Midbrain (tissue), 1 donor: ENCODE data around the gene TEX19.
A peak's percentile ranks its signal among the peaks of the same experiment; 100 is the strongest.

Experiments
- DNase-seq: peaks from one replicate; lab custom pipeline; 2025; lab: John Stamatoyannopoulos, UW

The TEX19 gene

DNA sequence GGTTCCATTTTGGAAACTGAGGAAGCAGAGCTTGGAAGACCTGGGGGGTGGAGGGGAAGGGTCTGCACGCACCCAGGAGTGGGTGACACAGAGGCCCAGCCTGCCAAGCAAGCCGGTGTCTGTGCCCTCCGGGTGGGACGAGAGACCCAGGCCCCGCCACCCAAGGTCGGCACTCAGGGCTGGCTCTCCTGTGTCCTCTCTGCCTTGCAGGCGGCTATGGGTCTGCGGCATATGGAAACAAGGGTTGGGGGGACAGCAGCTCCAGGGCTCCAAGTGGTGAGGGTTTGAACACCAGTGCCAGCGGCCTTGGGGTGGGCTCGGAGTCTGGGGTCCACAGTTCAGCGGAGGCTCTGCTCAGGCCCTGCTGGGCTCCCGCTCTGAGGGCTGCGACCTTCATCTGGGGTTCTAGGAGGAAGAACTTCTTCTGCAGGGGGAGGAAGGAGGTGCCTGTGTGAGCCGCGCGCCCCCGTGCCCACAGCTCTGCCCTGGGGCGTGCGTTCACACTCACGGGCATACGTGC is 37.0 kb upstream of the TEX19 start:
- no peak for DNase-seq

DNA sequence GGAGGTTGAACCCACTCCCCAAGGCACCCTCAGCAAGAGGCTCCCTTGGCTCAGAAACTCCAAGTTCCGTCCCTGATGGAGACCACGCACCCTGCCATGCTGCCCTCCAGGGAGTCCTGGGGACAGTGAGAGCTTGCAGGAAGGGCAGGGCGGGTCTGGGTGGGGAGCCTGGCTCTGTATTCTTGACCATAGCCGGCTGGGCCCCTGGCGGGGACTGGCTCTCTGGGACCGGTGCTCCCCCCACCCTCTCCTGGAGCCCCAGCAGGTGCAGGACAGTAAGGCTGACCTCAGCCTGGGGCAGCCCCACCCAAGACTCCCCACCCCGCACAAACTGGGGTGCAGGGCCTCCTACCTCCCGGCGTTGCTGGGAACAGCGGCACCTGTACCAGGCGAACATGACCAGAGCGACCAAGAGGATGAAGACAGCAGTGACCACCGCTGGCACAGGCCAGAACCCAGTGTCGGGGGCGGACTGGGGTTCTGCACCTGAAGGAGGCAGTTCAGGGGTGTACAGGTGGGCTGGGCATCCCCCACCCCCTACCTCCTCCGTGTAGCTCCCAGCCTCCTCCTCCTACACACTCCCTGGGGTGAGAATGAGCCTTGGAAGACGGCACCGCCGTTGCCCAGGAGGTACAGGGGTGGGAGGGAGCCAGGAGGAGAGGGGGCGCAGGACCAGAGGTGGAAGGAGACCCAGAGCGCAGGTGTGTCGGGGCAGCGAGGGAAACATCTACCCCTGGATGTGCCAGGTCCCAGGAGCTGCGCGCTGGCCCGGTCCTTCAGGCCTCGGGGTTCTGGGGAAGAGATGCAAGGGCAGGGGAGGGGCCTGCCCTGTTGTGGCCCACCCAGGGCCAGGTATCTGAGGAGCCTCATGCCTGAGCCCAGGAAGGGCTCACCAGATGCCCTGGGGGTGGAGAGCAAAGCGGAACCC is 36.3 kb upstream of the TEX19 start:
- no peak for DNase-seq

DNA sequence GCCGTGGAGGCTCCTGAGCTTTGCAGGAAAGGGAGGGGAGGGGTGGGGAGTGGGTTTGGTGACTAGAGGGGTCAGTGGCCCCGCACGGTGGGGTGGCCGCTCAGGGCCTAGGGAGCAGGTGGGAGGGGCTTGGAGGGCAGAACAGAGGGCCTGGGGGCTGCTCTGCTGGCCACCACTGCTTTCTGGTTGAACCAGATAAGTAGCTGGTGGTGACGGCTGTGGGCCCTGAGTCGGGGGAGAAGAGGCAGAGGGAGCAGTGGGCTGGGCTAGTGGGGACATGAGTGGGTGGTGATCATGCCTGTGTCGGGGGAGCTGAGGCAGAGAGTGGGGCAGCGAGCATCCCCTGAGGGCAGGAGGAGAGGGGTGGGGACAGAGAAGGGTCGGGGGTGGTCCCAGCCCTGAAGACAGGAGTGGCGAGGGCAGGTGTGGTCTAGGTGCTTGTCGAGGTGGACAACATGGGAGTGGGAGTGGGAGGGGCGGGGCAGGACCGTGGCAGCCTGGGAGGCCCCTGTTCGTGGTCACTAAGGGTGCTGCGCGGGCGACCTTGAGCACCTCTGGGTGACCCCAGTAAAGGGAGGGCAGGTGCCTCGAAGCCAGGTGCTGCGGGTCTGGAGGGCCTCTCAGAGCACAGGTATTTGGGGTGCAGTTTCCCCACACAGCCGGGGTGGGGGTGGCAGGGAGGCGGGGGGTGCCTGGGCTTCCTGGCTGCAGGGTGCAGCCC is 35.4 kb upstream of the TEX19 start:
- no peak for DNase-seq

DNA sequence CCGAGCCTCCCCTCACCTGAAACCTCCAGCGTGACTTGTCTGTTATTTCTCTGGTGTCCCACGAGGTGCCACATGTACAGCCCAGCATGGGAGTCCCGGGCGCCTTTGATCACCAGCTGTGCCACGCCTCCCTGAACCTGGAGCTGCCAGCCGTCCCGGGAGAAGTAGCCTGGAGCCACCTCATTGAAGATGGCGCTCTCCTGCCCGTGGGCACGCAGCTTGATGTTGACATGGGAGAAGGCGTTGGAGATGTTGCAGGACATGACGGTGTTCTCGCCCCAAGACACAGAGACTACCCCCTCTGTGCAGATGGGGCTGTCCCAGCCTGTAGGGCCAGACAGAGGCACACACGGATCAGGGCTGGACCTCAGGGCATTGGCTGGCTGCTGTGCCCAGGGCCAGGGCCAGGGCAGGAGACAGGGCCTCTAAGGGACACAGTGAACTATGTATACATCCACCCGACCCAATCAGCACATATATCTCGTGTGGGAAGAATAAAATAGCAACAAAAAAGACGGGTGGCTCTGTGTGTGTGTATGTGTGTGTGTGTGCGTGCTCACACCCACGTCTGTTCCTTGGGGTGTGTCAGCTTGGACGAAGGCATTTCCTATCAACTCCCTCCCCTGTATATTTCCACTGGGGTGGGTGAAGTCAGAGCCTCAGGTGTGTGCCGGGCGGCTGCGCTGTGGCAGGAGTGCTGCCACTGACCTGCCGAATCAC is 34.3 kb upstream of the TEX19 start:
- DNase-seq: no peak

DNA sequence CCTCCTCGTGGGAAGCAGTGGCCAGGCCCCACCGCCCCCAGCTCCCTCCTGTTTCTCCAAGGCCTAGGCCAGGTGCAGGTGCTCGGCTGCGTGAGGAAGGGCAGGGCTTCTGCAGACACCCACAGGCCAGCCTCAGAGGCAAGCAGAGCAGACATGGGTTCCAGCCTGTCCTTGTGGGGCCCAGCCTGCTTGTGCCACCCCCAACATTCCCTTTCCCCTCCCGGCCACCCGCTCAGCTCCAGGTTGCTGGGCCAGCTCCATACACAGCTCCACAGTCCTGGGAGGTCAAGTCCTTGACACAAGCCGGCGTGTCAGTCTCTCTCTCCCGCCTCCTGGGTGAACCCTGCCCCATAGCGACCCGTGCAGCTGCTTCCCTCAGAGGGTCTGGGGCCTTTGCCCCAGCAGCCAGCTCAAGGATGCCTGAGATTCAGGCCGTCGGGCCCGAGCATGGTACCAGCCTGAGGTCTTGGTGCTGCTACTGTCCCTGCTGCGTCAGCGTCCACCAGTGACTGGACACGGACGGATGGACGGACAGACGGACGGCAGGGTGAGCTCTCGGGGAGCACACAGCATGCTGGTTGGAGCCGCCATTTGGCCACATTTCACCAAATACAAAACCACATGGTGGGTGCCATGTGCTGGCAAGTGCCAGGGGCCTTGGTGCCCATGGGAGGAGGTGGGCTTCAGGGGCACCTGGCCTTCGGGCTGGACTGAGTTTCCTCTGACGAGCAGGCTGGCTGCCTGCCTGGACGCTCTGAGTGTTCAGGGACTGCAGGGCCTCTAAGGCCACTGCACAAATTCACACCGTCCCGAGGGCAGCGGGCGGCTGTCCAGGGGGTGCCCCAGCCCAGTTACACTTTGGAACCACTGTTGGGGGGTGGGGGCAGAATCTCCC is 33.5 kb upstream of the TEX19 start:
- no peak for DNase-seq

DNA sequence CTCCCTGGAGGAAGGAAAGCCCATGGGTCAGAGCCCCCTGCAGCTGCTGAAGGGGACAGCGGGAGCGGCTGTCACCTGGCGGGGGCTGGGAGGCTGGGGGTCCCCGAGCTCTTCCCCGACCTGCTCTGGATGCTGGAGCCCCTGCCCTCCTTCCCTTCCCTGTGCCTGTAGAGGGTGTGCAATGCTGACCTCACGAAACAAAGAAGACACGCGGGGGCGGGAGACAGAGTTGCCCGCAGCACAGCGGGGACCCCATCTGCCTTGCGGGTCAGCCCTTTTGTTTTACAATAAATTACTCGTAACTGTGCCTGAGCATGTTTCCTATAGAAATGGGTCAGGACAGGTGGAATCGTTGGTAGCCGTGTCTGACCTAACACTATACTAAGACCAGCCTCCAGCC is 31.8 kb upstream of the TEX19 start:
- no peak for DNase-seq

DNA sequence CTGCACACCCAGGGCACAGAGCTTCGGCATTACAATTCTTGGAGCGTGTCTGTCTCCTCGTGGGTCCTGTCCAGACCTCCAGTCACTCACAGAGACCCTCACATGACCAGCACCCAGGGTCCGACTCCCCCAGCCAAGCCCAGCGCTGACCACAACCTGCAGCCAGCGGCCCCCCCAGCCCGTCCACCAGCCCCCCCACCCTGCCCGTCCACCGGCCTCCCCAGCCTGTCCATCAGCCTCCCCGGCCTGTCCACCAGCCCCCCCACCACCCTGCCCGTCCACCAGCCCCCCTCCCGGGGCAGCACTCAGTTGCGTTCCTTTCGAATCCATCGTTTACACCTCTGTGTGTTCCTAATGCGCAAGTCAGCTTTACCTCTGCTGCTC is 31.3 kb upstream of the TEX19 start:
- DNase-seq: no peak

DNA sequence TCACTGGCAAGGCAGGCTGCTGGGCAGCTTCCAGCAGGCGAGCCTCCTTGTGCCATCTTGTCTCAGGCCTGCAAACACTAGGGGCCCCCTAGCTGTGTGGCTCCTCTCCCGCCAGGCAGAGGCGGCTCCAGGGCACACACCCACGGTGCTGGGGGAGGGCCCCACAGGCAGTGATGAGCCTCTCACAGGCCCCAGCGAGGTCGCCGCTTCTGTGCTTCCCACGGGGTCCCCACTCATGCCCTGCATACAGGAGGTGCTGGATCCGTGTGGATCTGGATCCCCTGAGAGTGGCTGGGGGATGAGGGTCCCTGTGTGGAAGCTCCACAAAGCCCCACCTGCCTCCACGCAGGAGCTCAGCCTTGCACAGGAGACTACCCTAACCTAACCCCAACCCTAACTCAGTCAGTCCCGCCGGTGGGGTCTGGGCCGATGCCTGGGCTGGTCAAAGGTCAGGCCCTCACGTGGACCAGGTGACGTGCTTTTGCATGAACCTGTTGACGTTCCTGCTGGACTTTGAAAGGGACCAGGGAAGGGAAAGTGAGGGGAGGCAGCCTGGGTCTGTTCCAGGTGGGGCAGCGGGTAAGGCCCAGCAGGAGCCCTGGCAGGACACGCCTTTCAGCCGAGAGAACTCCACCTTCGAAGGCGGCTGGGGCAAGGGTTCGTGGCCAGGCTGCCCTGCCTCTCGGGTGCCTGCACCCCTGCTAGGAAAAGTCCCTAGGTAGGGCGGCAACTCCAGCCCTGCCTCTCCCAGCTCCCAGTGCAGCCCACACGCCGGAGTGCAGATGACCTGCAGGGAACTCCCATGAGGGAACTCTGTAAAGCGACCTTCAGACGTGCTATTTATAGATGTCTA is 30.7 kb upstream of the TEX19 start:
- no peak for DNase-seq

DNA sequence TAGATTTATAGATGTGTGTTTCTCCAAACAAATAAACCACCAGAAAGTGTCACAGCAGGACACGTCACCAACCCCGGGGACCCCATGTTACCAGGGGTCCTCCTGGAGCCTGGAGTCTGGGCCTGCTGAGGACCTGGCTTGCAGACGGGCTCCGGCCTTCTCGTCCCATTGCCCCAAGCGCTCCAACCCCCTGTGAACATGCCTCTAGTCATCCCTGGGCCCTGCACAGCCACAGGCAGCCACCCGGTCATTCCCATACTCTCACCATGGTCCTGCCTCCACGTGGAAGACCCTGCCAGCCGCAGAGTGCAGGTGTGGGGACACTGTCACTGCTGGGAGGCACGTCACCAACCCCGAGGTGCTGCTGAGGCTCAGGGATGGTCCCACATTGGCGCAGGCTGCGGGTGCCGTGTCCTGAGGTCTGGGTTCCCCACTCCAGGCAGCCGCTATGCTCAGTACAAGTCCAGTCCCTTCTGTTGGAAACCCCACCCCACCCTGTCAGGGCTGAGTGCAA is 30.0 kb upstream of the TEX19 start:
- DNase-seq: no peak

DNA sequence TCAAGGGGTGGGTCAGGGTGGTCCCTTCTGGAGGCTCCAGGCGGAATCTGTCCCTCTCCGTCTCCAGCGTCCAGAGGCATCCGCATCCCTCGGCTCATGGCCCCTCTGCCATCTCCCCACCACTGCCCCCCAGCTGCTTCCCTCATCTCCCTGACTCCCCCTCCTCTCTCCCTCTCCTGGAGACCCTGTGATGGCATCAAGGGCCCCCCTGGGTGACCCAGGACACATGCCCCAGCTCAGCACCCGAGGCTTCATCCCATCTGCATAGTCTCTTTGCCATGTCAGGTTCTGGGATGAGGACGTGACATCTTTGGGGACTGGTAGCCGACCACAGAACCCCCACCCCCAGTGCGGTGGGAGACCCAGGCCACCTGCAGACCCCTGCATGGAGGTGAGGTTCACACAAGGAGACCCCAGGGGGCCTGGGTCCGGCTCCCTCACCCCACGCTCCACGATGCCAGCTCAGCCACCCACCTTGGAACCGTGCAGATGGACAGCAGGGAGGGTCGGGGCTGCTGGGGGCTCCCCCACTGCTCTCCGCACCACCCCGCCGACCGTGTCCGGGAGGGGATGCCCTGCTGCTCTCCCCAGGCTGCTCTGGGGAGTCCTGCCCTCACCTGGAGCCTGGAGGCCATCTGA is 29.2 kb upstream of the TEX19 start:
- no peak for DNase-seq

DNA sequence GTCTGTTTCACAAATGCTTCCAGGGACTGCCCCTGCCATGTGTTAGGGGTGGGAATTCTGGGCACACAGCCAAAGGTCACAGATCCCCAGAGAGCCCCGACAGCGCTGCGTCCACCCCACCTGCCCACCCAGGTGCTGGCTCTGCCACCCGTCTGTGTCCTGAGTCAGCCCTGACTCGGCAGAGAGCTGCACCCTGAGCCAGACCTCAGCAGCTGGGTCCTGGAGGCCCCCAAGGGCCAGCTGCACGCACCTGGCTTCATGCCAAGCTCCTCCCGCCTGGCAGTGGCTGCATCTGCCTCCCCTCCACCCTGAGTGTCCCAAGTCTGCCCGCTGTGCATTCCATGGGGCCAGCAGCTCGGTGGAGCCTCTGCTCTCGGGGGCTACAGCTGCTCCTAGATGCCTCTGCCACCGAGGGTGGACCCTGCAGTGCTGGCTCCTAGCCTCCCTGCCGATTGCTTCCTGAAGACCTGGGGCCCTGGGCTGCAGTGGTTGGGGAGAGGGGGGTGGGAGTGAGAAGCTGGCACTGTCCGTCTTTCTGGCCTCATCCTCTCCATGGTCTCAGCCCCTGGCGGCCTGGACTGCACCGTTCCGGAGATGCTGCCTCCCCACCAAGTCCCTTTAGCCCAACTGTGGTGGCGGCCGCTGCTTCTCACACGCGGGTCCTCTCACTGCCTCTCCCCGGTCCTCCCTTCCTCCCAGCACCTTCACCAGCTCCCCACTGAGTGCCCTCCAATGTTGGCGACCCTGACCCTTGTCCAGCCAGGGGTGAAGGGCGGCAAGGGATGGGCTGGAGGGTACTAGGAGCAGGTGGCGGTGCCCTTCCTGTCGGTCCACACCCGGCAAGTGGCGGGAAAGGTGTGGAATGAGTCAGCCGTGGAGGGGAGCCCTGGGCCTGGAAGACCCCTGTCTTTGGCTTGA is 28.5 kb upstream of the TEX19 start:
- DNase-seq: no peak

DNA sequence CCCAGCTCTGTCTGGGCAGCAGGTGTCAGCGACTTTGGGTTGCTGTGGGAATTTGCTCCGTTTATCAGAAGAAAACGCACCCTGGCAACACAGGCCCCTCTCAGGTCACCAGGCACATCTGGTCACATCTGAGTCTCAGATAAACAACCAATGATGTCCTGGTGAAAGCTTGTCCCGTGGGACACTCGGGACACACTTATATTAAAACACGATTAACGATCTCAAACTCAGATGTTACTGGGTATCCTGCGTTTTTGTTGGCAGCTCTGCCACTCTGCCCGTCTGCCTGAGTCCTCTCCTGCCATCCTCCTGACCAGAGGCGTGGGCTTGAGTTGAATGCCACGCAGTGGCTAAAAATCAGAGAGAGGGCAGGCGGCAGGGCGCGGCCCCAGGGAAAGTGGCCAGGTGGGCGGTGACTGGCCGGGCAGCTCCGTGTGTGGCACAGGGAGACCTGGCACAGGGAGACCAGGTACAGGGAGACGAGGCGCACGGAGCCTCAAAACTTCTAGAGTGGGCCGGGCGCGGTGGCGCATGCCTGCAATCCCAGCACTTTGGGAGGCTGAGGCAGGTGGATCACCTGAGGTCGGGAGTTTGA is 27.6 kb upstream of the TEX19 start:
- no peak for DNase-seq

DNA sequence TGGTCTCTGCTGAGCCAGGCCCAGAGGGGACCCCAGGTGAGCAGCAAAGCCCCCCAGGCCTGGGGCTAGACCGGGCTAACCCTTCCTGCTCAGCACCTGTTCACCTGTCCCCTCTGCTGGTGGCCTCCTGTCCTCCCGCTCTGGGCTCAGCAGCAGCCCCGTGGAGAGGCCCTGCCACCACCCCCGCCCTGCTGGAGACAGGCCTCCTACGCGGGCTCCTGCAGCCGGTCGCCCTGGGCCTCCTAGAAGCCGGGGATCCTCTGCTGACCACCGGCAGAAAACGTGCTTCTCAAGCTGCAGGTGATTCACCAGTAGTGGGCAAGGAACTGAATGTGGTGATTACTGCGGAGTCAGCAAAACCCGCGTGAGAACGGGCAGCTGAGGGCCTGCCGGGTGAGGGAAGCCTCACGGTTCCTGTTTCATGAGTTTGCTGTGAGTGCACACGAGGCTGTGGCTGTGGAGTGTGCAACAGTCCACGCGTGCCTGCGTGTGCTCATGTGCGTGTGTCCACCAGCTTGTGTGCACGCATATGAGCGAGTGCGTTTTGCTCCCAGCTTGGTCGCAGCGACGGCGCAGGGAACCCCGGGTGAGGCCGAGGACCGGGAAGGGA is 26.3 kb upstream of the TEX19 start:
- peak; percentile 10 for DNase-seq

DNA sequence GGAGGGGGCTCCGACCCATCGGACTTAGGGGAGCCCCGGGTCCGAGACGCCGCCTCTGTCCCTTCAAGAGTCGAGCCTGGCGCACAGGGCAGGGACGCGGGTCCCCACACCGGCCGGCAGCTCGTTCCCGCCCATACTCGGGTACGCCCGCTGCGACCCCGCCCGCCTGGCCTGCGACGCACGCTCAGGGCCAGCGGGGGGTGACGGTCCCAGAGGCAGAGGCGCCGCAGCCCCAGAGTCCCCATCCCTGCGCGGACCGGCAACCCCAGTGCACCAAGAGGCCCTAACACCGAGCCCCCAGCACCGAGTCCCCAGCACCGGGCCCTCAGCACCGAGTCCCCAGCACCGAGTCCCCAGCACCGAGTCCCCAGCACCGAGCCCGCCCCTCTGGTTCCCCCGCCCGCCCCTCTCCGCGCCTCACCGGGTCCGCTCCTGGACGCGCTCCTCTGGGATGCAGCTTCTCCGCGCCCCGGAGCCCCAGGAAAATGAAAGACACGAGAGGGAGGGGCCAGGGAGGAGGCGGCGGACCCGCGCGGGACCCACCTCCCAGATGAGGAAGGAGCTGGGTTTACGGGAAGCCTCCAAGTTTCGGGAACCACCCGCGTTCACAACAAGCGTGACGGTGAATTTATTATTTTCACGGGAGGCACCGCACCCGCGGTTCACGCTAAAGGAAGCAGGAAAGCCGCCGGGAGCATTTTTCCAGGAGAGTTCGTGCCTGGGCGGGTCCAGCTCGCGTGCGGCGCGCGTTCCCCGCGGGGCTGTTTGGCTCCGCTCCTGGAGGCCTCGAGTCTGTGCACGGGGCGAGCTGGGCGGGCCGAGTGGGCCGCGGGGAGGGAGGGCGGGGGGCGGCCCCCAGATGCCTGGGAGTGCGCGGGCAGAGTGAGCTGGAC is 25.5 kb upstream of the TEX19 start, which contains the start of gene SECTM1:
Gene SECTM1 (minus strand): TSS at position 488 of the 893 bp plus-strand sequence. CDS start 6,526 bp downstream, outside the sequence.
- no peak for DNase-seq

DNA sequence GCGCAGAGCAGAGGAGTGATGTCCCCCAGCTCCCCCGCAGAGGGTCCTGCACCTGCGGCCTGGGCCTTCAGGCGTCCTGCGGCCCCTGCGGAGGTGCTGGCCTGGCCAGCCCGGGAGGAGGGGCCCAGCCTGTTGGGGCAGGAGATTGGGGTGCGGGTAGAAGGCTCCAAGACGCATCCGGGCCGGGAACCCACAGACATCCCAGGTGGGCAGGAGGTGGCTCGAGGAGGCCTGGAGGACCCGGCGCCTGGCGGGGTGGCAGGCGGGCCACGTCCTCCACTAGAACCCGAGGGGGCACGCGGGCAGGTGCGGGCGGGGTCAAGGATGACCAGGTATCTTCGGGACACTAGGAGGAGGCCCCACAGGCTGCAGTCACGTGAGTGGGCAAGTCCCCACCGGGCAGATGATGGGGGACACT is 24.8 kb upstream of the TEX19 start:
- no peak for DNase-seq

DNA sequence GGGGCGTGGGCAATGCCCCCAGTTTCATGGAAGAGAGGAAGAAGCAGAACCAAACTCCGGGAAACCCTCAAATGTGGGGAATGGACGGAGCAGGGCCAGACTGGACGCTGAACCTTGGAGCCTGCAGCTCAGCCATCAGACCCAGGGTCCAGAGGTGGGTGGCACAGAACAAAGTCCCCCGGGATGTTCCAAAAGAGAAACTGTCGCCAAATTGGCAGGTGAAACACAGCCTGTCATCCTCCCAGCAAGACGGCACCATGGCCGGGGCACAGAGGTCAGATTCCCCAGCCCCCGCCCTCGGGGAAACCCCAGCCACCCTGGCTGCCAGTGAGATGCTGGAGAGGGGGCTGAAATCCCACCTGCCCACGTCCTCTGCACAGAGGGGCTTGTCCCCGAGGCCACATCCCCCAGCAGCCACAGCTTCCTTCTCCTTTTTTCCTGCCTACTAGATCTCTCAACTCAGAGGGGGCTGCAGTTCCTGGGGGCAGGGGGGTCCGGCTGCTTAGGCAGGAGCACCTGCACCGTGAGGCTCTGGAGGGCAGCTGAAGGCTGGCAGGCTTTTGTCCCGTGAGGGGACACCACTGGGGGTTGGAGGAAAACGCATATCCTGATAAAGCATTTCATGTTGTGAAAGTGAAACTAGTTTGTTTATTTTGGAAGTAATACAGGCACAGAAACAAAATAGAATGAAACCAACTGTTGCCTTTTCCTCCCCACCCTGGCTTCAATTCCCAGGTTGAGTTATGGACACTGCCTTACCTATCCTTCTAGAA is 24.2 kb upstream of the TEX19 start:
- no peak for DNase-seq
